ENCODE results near the gene CHP2.
"Not testable (repeated sequence)": the region's sequence is repeated elsewhere in the genome, so short reads cannot be mapped to it uniquely, and the experiment has no call there.

CHP2 gene

GRCh38 chr16:23716484-23716883 is 38.3 kb upstream of the CHP2 start:
- H3K36me3 ChIP-seq (replicated peaks; ENCODE audit: insufficient read depth, low read length): no peaks in the 10 kb centered on the region
- no peaks in the 10 kb centered on the region for H3K9me2 ChIP-seq (replicated peaks; ENCODE audit: insufficient read depth, low read length)
- H2AFZ ChIP-seq (ENCODE audit: low read length): no peak overlapping the region
- H3F3A ChIP-seq (ENCODE audit: insufficient read depth, low read length): no peaks in the 10 kb centered on the region
- H3K4me2 ChIP-seq (ENCODE audit: low read depth, low read length): no peak overlapping the region
- H3K79me2 ChIP-seq (ENCODE audit: low read length): no peaks in the 10 kb centered on the region
- no peak overlapping the region for H3K9ac ChIP-seq (ENCODE audit: low read length)
- no peak overlapping the region for H3K4me3 ChIP-seq (ENCODE audit: low read length)
- no peak for DNase-seq
- TF ChIP-seq EZH2phosphoT487 (IDR thresholded peaks at IDR 0.05; ENCODE audit: low read length) (no peak), CTCF (IDR thresholded peaks at IDR 0.05; ENCODE audit: low read length) (no peak), EZH2 (optimal IDR thresholded peaks at IDR 0.05; ENCODE audit: low read depth, low read length) (no peak)
- no peak overlapping the region for H3K27ac ChIP-seq (ENCODE audit: low read length)
- no peaks in the 10 kb centered on the region for H4K20me1 ChIP-seq (ENCODE audit: insufficient read depth, low read length)
- H3K27me3 ChIP-seq (replicated peaks; ENCODE audit: insufficient read depth, low read length): no peaks in the 10 kb centered on the region
- H3K4me1 ChIP-seq (ENCODE audit: low read length): no peaks in the 10 kb centered on the region
- H3K9me3 ChIP-seq (replicated peaks; ENCODE audit: insufficient read depth, low read length): no peaks in the 10 kb centered on the region

GRCh38 chr16:23722613-23723240 is 32.1 kb upstream of the CHP2 start:
- H2AFZ ChIP-seq (ENCODE audit: low read length); H3K79me2 ChIP-seq (ENCODE audit: low read length); H3K4me1 ChIP-seq (ENCODE audit: low read length); H3F3A ChIP-seq (ENCODE audit: insufficient read depth, low read length); H3K36me3 ChIP-seq (replicated peaks; ENCODE audit: insufficient read depth, low read length); H3K9me2 ChIP-seq (replicated peaks; ENCODE audit: insufficient read depth, low read length); H3K9ac ChIP-seq (ENCODE audit: low read length); H3K4me3 ChIP-seq (ENCODE audit: low read length); H3K27ac ChIP-seq (ENCODE audit: low read length); H4K20me1 ChIP-seq (ENCODE audit: insufficient read depth, low read length); H3K4me2 ChIP-seq (ENCODE audit: low read depth, low read length); DNase-seq; H3K27me3 ChIP-seq (replicated peaks; ENCODE audit: insufficient read depth, low read length); H3K9me3 ChIP-seq (replicated peaks; ENCODE audit: insufficient read depth, low read length): not testable (repeated sequence)

GRCh38 chr16:23724096-23724784 is 30.6 kb upstream of the CHP2 start:
- no peak overlapping the region for H2AFZ ChIP-seq (ENCODE audit: low read length)
- no peaks in the 10 kb centered on the region for H3K9me3 ChIP-seq (replicated peaks; ENCODE audit: insufficient read depth, low read length)
- no peaks in the 10 kb centered on the region for H3K36me3 ChIP-seq (replicated peaks; ENCODE audit: insufficient read depth, low read length)
- H3K4me1 ChIP-seq (ENCODE audit: low read length): no peaks in the 10 kb centered on the region
- H3K27ac ChIP-seq (ENCODE audit: low read length): no peak overlapping the region
- H3K9me2 ChIP-seq (replicated peaks; ENCODE audit: insufficient read depth, low read length): no peaks in the 10 kb centered on the region
- no peak for DNase-seq
- no peak overlapping the region for H3K4me2 ChIP-seq (ENCODE audit: low read depth, low read length)
- no peaks in the 10 kb centered on the region for H3K27me3 ChIP-seq (replicated peaks; ENCODE audit: insufficient read depth, low read length)
- H3K79me2 ChIP-seq (ENCODE audit: low read length): no peaks in the 10 kb centered on the region
- H3K9ac ChIP-seq (ENCODE audit: low read length): no peak overlapping the region
- H3F3A ChIP-seq (ENCODE audit: insufficient read depth, low read length): no peaks in the 10 kb centered on the region
- TF ChIP-seq EZH2phosphoT487 (IDR thresholded peaks at IDR 0.05; ENCODE audit: low read length): no peak
- TF ChIP-seq EZH2 (optimal IDR thresholded peaks at IDR 0.05; ENCODE audit: low read depth, low read length): no peak
- no peak for TF ChIP-seq CTCF (IDR thresholded peaks at IDR 0.05; ENCODE audit: low read length)
- no peak overlapping the region for H3K4me3 ChIP-seq (ENCODE audit: low read length)
- no peaks in the 10 kb centered on the region for H4K20me1 ChIP-seq (ENCODE audit: insufficient read depth, low read length)

- Histone ChIP-seq H3K4me3 (ENCODE audit: low read length) (no peak overlapping the region), H3K27ac (ENCODE audit: low read length) (no peak overlapping the region), H4K20me1 (ENCODE audit: insufficient read depth, low read length) (no peaks in the 10 kb centered on the region), H3K4me2 (ENCODE audit: low read depth, low read length) (no peak overlapping the region), H3K9me3 (replicated peaks; ENCODE audit: insufficient read depth, low read length) (no peaks in the 10 kb centered on the region), H3K27me3 (replicated peaks; ENCODE audit: insufficient read depth, low read length) (no peaks in the 10 kb centered on the region), H3K9me2 (replicated peaks; ENCODE audit: insufficient read depth, low read length) (no peaks in the 10 kb centered on the region), H3K36me3 (replicated peaks; ENCODE audit: insufficient read depth, low read length) (no peaks in the 10 kb centered on the region), H2AFZ (ENCODE audit: low read length) (no peak overlapping the region), H3K79me2 (ENCODE audit: low read length) (no peaks in the 10 kb centered on the region), H3K4me1 (ENCODE audit: low read length) (no peaks in the 10 kb centered on the region), H3K9ac (ENCODE audit: low read length) (no peak overlapping the region), H3F3A (ENCODE audit: insufficient read depth, low read length) (no peaks in the 10 kb centered on the region)
- TF ChIP-seq EZH2 (optimal IDR thresholded peaks at IDR 0.05; ENCODE audit: low read depth, low read length) (no peak), EZH2phosphoT487 (IDR thresholded peaks at IDR 0.05; ENCODE audit: low read length) (no peak), CTCF (IDR thresholded peaks at IDR 0.05; ENCODE audit: low read length) (no peak)
- DNase-seq: no peak
Observed at GRCh38 chr16:23724785-23725131, 30.1 kb upstream of the CHP2 start.
